IPS DF 19.7 (cell line): ENCODE measurements around the gene HCN4.

Experiments used
- DNase-seq: peaks from one replicate; pipeline ENCODE4 v3.0.0-alpha.2; 2013; ENCODE audit warnings: low read depth, low spot score

HCN4 gene

GRCh38 chr15:73346735-73347312, 21.9 kb downstream of the HCN4 start:
- no peak for DNase-seq

DNA sequence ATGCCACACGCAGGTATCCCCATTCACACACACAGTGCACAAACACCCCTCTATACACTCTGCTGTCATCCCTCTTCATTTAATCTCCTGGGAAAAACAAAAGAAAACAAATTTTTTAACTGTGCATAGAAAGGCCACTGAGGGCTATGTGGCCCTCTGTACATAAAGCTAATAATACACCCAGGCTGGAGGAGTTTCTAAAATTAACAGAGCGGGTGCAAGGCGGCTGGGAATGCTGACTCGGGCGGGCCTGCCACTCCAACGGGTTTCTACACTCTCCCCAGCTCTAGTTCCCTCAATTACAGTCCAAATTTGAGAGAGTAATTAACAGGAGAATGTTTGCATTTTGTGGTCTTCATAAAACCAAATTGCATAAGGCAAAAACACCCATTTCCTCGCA, 23.1 kb downstream of the HCN4 start:
- no peak for DNase-seq

DNA sequence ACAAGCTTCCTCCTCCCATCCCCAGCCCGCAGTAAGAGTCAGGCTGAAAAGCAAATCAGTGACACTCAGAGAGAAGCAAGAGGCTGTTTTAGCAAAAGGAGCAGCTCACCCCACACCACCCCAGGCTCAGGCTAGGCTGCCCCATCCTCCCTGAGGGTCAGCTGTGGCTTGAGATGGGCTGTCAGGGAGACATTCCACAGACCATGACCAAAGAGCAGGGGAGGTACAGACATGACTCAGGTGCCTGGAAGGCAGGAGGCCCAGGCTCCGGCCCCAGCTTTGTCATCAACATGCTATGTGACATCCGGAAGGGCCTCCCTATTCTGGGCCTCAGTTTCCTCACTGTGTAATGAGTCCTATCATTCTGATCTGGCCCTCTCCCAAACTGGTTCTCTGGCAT, 24.7 kb downstream of the HCN4 start:
- DNase-seq: no peak

DNA sequence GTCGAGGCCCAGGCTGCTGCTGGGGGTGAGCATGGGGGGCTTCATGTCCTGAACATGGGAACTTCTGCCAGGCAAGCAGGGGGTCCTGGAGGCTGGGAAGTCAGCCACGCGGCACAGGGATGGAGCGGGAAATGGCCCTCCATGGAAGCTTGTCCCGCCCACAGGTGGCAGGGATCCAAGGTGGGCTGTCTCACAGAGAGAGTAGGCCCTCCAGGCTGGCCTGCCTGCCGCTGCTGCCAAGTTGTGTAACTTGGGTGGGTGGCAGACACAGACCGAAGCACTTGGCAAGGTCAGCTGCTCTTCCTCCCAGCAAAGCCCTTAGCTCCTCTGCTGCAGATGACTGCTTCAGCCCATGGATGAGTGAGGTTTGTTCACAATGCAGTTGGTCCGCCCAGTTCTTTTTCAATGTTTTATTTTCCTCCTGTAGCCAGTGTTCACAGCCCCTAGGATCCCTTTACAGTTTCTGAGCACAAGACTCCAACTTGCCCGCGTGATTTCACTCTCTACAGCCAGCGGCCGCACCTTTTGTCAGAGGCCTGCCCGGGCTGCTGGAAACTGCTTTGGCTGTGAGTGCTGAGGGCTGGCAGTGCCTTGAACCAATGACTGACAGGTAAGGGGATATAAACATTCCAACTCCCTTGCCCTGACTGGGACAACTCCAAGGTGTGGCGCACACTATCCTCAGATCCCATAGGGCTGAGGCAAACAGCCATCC, 26.7 kb downstream of the HCN4 start:
- no peak for DNase-seq

GRCh38 chr15:73340502-73341192, 28.1 kb downstream of the HCN4 start:
- no peak for DNase-seq

GRCh38 chr15:73338606-73339374, 30.0 kb downstream of the HCN4 start:
- DNase-seq: no peak

DNA sequence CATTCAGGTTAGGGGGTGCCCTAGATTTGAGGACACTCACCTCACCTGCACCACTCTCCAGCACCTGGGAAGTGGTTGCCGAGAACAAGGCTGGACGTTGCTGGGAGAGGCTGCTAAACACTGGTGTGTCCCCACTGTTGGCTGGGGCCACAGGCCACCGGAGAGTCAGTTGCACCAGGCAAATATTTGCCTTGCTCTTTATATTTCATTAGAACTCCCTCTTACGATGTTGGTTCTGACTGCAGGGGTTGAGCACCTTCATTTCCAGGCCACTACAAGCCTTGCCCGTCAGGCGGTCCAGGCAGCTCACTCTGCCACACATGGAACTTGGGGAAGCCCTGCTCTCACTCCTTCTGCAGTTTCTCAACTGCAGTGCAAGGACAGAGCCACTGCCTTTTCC, 30.7 kb downstream of the HCN4 start:
- no peak for DNase-seq

DNA sequence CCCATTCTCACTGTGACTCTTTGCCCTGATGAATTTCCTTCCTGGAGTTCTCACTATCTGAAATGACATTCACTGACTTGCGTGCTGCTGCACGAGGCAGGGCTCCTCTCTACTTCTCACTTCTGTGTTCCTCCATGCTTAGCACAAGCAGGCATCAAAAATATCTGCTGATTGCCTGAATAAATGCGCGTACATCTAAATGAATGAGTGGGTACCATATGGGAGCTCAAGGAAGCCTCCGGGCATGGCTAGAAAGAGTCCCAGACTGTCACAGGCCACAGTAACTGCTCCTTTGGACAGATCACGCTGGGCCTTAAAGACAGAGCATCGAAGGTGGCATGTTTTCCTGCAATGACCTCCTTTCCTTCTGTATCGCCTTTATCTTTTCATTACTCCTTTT, 31.6 kb downstream of the HCN4 start:
- DNase-seq: no peak

DNA sequence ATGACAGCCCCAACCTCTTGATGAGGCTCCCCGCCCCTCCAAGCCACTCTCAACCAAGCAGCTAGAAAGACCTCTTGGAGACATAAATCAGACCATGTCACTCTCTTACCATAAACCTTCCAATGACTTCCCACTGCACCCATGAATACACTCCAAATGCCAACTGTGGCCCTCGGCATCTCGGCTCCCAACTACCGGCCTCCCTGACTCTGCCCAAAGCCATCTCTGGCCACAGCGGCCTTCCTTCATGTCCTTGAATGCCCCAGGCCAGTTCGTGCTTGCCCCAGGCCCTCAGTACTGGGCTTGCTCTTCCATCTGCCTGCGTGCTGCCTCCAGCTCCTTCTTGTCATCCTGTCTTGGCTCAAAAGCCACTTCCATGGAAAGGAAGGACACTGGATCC, 32.0 kb downstream of the HCN4 start:
- no peak for DNase-seq

DNA sequence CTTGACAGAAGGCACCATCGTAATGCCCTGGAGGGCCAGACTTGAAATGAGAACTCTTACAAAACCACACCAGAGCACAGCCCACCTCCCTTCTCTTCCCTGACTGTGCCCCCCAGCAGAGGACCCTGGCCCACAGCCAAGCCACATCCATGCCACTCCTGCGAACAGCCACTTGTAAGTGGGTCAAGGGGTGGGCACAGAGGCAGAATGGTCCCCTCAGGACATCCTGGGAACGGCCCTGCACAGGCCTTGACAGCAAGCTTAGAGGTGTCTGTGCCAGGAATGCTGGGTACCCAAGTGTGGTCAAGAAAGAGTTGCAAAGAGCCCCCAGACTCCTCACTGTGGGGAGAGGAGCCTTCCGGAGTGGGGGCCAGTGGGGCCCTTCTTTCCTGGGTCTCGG, 33.3 kb downstream of the HCN4 start:
- no peak for DNase-seq

- no peak for DNase-seq
Measured at GRCh38 chr15:73335026-73335425, 33.7 kb downstream of the HCN4 start.

- DNase-seq: no peak
Measured at GRCh38 chr15:73334086-73334485, 34.7 kb downstream of the HCN4 start.

DNA sequence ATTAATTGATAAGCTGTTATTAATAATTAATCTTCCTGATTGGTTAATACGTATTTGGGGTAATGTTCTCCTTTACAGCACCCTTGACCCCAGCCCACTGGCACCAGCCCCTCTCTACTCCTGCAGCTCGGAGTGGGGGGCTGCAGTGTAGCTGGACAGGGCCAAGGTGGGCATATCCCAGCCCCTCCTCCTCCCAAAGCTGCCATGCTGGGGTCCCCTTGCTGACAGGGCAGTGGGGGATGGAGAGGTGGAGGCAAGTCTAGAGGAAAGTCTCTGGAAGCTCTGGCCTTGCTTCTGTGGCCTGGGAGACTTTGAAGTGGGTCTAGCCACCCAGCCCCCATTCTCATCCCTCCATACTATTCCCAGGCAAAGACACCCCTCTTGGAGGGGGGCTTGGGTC, 35.8 kb downstream of the HCN4 start:
- no peak for DNase-seq

DNA sequence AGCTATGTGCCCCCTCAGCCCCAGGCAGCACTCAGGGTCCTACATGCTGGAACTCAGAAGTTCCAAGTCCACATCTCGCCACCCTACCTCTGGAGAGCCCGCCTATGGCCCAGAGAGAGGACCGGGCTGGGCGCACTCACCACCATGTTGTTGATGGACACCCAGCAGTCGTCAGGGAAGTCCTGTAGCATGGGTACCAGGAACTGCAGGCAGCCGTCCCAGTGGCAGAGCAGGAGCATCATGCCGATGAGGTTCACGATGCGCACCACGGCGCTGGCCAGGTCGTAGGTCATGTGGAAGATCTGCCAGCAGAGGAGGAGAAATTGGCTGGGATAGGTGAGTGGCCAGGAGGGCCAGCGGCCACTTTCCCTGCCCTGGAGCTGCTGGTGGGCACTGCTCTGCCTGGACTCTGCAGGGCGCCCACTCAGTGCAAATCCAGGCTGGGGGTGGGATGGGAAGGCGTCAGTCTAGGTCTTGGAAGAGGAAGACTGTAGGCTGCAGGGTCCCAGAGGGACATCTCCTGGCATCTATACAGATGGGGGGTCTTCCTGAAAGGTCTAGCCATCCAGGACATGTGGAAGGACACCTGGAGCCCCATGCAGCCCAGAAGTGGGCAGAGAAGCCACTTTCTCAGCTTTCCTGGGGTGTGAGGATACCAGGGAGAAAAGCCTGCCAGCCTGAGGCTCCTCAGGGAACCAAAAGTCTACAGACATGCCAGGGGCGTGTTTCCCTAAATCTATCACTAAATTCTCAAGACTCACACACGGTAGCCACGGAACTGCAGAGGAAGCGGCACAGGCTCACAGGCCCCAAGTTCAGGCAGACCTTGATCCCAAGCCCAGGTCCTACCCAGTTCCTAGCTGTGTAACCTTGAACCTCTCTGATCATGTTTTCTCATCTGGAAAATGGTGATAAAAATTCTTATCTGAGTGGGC, 36.5 kb downstream of the HCN4 start:
- no peak for DNase-seq

DNA sequence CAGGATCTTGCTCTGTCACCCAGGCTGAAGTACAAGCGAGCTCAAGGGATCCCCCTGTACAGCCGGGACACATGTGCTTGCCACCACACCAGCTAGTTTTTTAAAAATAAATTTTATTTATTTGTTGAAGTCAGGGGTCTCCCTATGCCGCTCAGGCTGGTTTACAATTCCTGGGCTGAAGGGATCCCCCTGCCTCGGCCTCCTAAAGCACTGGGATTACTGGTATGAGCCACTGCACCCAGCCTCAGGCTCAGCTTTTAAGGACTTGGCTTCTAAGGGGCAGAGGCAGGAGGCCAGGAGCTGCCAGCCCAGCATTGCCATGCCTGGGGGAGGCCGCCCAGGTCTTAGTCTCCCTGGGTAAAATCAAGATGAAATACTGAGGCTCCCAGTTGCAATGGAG, 37.3 kb downstream of the HCN4 start:
- no peak for DNase-seq

GRCh38 chr15:73330206-73331051, 38.3 kb downstream of the HCN4 start:
- DNase-seq: no peak

GRCh38 chr15:73329501-73330200, 39.1 kb downstream of the HCN4 start:
- DNase-seq: no peak

GRCh38 chr15:73328981-73329380, 39.8 kb downstream of the HCN4 start:
- DNase-seq: no peak

GRCh38 chr15:73328149-73328820, 40.5 kb downstream of the HCN4 start:
- no peak for DNase-seq
